Measurements from ENCODE around the gene KCNJ9.

DNA sequence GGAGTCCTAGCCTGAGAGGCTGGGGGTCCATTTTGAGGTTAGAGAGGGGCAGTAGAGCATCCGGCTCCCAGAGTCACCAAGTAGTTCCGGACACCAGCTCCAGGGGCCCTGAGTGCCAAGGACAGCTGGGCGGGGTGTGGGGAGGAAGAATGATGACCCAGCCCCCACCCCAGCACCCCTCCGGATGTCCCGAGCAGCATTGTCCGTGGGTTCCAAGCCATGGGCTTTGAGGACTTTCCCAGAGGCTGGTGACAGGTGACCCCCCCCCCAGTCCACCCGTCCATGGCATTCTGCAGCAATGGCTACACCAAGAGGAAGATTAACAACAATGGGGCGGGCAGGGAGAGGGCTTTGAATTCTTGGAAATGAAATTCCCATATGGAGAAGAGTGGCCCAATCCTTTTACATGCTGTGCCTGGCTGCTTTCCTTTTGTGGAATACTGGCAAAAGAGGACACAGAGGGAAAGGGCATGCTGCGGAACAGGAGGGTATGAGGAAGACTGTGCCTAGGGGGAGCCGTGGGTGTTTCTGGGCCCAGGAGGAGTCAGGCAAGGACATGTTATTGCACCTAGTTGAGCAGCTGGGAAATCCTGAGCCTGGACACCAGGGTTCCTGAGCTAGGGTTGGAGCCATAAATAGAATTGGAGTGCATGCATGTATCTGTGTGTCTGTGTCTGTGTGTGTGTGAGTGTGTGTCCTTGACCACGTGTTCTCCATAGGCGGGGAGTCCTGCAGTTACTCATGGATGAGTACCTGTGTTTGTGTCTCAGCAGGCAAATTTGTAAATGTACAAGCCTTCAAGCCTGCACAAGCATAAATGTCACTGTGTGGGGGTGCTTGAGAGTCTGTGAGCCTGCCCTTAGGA is 35.2 kb downstream of the KCNJ9 start:
- TF ChIP-seq, protein P1, sequence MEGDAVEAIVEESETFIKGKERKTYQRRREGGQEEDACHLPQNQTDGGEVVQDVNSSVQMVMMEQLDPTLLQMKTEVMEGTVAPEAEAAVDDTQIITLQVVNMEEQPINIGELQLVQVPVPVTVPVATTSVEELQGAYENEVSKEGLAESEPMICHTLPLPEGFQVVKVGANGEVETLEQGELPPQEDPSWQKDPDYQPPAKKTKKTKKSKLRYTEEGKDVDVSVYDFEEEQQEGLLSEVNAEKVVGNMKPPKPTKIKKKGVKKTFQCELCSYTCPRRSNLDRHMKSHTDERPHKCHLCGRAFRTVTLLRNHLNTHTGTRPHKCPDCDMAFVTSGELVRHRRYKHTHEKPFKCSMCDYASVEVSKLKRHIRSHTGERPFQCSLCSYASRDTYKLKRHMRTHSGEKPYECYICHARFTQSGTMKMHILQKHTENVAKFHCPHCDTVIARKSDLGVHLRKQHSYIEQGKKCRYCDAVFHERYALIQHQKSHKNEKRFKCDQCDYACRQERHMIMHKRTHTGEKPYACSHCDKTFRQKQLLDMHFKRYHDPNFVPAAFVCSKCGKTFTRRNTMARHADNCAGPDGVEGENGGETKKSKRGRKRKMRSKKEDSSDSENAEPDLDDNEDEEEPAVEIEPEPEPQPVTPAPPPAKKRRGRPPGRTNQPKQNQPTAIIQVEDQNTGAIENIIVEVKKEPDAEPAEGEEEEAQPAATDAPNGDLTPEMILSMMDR (IDR thresholded peaks at IDR 0.05; ENCODE audit: insufficient read depth, low read depth, low read length), result no peak
- TF ChIP-seq EZH2 (IDR thresholded peaks at IDR 0.05; ENCODE audit: insufficient read depth, low read length), result no peak

All from astrocyte (in vitro differentiated cells and primary cell).